ENCODE measurements around the gene LTBR. TPM values are rescaled to one million over a fixed set of nuclear protein-coding genes. Genes with fewer than 3 reads are reported as not detected.

The LTBR gene
- total RNA-seq, 3 donors from 2014 or later (not counting 1 experiment from before 2014, with no cell fraction given): 3.7 to 5.8 (median 4.4) TPM

DNA sequence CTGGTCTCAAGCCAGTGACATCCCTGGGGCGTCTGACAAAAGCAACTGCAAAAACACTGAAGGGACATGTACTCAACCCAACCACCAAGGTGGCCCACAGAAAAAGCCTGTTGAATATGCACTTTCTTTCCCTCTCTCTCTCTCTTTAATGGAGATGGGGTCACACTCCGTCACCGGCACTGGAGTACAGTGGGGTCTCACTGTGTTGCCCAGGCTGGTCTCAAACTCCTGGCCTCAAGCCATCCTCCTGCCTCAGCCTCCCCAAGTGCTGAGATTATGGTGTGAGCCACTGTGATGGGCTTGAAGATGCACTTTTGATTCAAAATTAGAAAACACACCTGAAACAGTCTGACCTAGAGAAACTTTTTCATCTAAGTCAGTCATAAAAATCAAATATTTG lies 53.6 kb downstream of the LTBR start:
- Mint-ChIP-seq H3K9me3 (no peaks in the 10 kb centered on the region), H3K4me3 (no peak overlapping the region), H3K27ac (no peak overlapping the region), H3K36me3 (no peaks in the 10 kb centered on the region), H3K4me1 (peaks cover 0 to 6% of the 10 kb centered on the region in 2 donors), H3K27me3 (ENCODE audit: low read depth in 2 of 2) (no peaks in the 10 kb centered on the region)
- no peak for ATAC-seq
- intact Hi-C loops (cut with micrococcal nuclease): no loop called here
- Histone ChIP-seq H3K9me3 (ENCODE audit: control insufficient read depth, insufficient read depth, low read length) (no peaks in the 10 kb centered on the region), H3K4me3 (ENCODE audit: low read length) (no peak overlapping the region), H3K27me3 (ENCODE audit: control insufficient read depth, insufficient read depth, low read length) (no peaks in the 10 kb centered on the region), H3K4me1 (ENCODE audit: control insufficient read depth, insufficient read depth, low read length) (peaks cover 2% of the 10 kb centered on the region), H3K27ac (ENCODE audit: low read length) (no peak overlapping the region), H3K36me3 (ENCODE audit: control insufficient read depth, insufficient read depth, low read length) (no peaks in the 10 kb centered on the region)
- 98% methylated on average over 3 of the region's 3 CpGs for WGBS (ENCODE audit: insufficient coverage)
- DNase-seq: no peak
- no peak for TF ChIP-seq CTCF (IDR thresholded peaks at IDR 0.05)

DNA sequence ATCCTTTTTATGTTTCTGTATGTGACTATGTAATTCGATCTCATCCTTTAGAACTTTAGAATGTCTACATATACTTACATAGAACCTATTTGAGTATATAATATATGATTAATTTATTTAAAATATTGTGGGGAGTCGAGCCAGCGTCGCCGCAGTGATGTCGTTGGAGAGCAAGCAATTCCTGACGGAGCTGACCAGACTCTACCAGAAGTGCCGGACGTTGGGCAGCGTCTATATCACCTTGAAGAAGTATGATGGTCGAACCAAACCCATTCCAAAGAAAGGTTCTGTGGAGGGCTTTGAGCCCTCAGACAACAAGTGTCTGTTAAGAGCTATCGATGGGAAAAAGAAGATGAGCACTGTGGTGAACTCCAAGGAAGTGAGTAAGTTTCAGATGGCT lies 54.4 kb downstream of the LTBR start:
- H3K27me3 ChIP-seq (ENCODE audit: control insufficient read depth, insufficient read depth, low read length): no peaks in the 10 kb centered on the region
- DNase-seq: no peak
- H3K27me3 Mint-ChIP-seq (ENCODE audit: low read depth in 2 of 2): no peaks in the 10 kb centered on the region
- no peaks in the 10 kb centered on the region for H3K9me3 Mint-ChIP-seq
- TF ChIP-seq CTCF (IDR thresholded peaks at IDR 0.05): no peak
- H3K9me3 ChIP-seq (ENCODE audit: control insufficient read depth, insufficient read depth, low read length): no peaks in the 10 kb centered on the region
- no peaks in the 10 kb centered on the region for H3K36me3 ChIP-seq (ENCODE audit: control insufficient read depth, insufficient read depth, low read length)
- peaks cover 1 to 3% of the 10 kb centered on the region in 2 donors for H3K4me1 Mint-ChIP-seq
- no peak for ATAC-seq
- H3K27ac Mint-ChIP-seq: no peak overlapping the region
- WGBS (ENCODE audit: insufficient coverage): 95% methylated on average over 11 of the region's 12 CpGs
- H3K36me3 Mint-ChIP-seq: no peaks in the 10 kb centered on the region
- H3K4me1 ChIP-seq (ENCODE audit: control insufficient read depth, insufficient read depth, low read length): peaks cover 9% of the 10 kb centered on the region
- no peak overlapping the region for H3K27ac ChIP-seq (ENCODE audit: low read length)
- no peak overlapping the region for H3K4me3 ChIP-seq (ENCODE audit: low read length)
- H3K4me3 Mint-ChIP-seq: no peak overlapping the region
- intact Hi-C loops (cut with micrococcal nuclease): no loop called here

DNA sequence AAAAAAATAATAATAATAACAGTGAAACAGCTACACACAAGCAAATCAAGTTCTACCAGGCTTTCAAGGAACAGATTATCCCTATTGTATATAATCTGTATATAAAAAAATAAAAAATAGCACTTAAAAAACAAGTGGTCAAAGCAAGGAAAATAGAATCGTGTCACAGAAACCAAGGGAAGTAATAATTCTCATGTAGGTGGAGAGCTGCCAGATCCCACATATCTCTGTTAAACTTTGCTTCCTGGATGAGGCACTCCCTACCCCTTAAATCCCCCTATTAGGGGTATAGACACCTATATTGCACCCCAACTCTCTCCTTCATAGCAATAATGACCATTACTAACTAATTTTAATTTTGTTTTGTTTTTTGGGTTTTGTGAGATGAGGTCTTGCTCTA lies 56.4 kb downstream of the LTBR start:
- no peak for TF ChIP-seq CTCF (IDR thresholded peaks at IDR 0.05)

More for the DNA sequence above, 56.4 kb downstream of the LTBR start:
- Histone ChIP-seq H3K36me3 (ENCODE audit: control insufficient read depth, insufficient read depth, low read length) (no peaks in the 10 kb centered on the region), H3K9me3 (ENCODE audit: control insufficient read depth, insufficient read depth, low read length) (no peaks in the 10 kb centered on the region), H3K4me3 (ENCODE audit: low read length) (no peak overlapping the region), H3K27ac (ENCODE audit: low read length) (no peak overlapping the region), H3K4me1 (ENCODE audit: control insufficient read depth, insufficient read depth, low read length) (peaks cover 30% of the 10 kb centered on the region), H3K27me3 (ENCODE audit: control insufficient read depth, insufficient read depth, low read length) (no peaks in the 10 kb centered on the region)
- Mint-ChIP-seq H3K36me3 (no peaks in the 10 kb centered on the region), H3K4me3 (no peak overlapping the region), H3K4me1 (peaks cover 9 to 20% of the 10 kb centered on the region in 2 donors), H3K27me3 (ENCODE audit: low read depth in 2 of 2) (no peaks in the 10 kb centered on the region), H3K9me3 (no peaks in the 10 kb centered on the region), H3K27ac (no peak overlapping the region)
- DNase-seq (no peak), ATAC-seq (no peak)
- intact Hi-C loops (cut with micrococcal nuclease): no loop called here
- no CpG with 5 or more reads among the region's 1 CpG for WGBS (ENCODE audit: insufficient coverage)

Other genes with a start within 250 kb of the LTBR start
- gene CD9, start 183.8 kb upstream of the LTBR start, total RNA-seq: 10 to 100 TPM in 1 of 3 donors, 1 to 10 TPM in 2; 2.1 to 55.9 (median 8.0) TPM
- not detected for gene PLEKHG6, start 73.5 kb upstream of the LTBR start, total RNA-seq
- gene TNFRSF1A, start 42.1 kb upstream of the LTBR start, total RNA-seq: 100 to 1,000 TPM in 1 of 3 donors, 10 to 100 TPM in 2; 75.7 to 116 (median 87.3) TPM
- 1 to 10 TPM; 1.5 to 3.0 (median 1.5) TPM for gene SCNN1A, start 8.6 kb upstream of the LTBR start, total RNA-seq
- gene CD27, start 60.8 kb downstream of the LTBR start, total RNA-seq: 10 to 100 TPM in 1 of 3 donors, 1 to 10 TPM in 2; 2.7 to 13.7 (median 3.1) TPM
- gene TAPBPL, start 67.9 kb downstream of the LTBR start, total RNA-seq: 10 to 100 TPM; 43.0 to 51.4 (median 46.9) TPM
- gene VAMP1, start 86.5 kb downstream of the LTBR start, total RNA-seq: 10 to 100 TPM; 81.0 to 84.3 (median 83.8) TPM
- gene MRPL51, start 109.1 kb downstream of the LTBR start, total RNA-seq: 10 to 100 TPM; 32.8 to 48.3 (median 45.4) TPM
- 10 to 100 TPM; 38.8 to 53.1 (median 44.1) TPM for gene NCAPD2, start 109.9 kb downstream of the LTBR start, total RNA-seq
- 100 to 1,000 TPM; 606 to 729 (median 642) TPM for gene GAPDH, start 150.4 kb downstream of the LTBR start, total RNA-seq
- 10 to 100 TPM; 51.5 to 67.7 (median 62.3) TPM for gene IFFO1, start 171.9 kb downstream of the LTBR start, total RNA-seq
- 100 to 1,000 TPM in 1 of 3 donors, 10 to 100 TPM in 2; 85.2 to 105 (median 89.1) TPM for gene NOP2, start 184.1 kb downstream of the LTBR start, total RNA-seq
- 100 to 1,000 TPM; 568 to 795 (median 658) TPM for gene CHD4, start 223.2 kb downstream of the LTBR start, total RNA-seq